DMS153 (cell line): ENCODE data around the gene PHF10.
"Not testable (repeated sequence)": the region's sequence is repeated elsewhere in the genome, so short reads cannot be mapped to it uniquely, and the experiment has no call there.

ENCODE experiments used
- DNase-seq: peaks from one replicate; lab custom pipeline; 2025; lab: John Stamatoyannopoulos, UW

The PHF10 gene

DNA sequence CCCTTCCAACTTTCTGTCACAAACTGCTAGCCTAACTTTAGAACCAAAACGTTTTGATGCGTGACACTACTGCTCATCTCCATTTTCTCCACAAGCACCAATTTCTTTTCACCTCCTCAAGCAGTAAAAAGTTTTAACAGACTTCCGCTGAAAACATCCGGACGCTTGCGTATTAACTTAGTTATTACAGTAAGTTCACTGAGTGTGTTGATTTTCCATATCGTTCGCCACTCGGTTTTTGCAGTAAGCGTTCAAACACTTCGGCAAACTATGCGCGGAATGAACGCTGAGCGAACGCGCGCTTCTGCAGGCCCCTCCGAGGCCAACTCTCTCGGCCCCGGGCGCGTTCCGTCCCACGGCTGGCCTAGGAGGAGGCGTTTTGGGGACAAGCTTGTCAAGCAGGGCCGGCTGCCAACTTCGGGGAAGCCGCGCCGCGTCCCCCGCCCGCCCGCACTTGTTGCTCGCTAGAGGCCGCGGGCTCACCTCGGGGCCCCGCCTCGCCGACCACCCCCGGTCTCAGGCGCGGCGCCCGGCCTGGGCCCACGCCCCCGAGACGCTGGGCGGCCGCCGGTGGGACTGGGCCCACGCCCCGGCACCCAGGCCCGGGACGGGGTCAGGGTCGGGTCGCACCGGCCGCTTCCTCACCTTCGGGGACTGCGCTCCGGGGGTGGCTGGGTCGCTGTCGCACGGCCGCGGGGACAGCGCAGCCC is 945 bp downstream of the PHF10 start:
- DNase-seq, result no peak

GRCh38 chr6:169722362-169723199 is 1.7 kb downstream of the PHF10 start:
- DNase-seq, result no peak

DNA sequence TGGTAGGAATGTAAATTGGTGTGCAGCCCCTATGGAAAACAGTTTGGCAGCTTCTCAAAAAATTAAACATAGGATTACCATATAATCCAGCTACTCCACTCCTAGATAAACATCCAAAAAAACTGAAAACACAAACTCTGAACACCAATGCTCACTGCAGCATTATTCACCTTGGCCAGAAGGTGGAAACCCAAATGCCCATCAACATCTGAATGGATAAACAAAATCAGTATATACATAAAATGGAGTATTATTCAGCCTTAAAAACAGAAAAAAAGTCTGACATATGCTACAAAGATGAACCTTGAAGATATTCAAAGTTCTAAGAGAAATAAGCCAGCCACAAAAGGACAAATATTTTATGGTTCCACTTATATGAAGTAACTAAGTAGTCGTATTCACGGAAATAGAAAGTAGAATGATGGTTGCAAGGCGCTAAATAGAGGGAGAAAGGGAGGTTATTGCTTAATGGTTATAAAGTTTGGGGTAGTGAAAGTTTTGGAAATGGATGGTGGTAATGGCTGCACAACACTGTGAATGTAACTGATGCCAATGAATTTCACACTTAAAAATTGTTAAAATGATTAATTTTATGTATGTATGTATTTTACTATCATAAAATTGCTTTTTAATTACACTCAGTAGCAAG is 4.0 kb downstream of the PHF10 start:
- DNase-seq, result no peak

DNA sequence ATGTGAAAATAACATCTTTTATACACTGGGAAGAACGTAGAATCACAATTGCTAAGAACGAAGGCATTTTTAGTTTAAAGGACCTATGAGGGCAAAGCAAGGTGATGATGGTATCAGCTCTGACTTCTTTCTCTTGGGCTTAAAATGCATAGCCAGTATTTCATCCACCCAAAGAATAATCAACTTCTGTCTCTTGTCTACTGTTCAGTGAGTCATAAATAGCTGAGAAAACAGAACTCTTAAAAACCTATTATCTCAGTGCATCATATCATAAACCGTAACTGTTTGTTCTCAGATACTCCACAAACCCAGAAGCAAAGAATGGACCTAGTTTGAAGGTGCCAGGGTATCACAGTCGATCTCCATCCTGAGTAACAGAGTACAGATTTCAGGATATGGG is 5.2 kb downstream of the PHF10 start:
- DNase-seq, result no peak

DNA sequence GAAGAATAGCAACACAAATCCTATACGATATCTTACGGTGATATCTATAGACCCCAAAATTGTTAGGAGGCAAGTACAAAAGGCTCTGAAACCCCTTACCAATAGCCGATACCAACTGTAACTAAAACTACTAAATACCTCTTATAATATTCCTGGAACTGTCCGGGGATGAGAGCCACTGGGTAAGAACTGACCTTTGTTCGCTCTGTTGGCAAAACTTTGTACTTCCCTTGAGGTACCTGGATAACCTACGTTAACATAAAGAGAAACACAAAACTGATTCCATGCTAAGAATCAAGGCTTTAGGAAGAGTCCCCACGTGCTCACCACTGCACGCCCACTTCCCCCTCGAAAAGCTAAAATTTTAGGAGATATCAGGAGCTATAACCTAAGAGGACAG is 9.7 kb downstream of the PHF10 start:
- no peak for DNase-seq

DNA sequence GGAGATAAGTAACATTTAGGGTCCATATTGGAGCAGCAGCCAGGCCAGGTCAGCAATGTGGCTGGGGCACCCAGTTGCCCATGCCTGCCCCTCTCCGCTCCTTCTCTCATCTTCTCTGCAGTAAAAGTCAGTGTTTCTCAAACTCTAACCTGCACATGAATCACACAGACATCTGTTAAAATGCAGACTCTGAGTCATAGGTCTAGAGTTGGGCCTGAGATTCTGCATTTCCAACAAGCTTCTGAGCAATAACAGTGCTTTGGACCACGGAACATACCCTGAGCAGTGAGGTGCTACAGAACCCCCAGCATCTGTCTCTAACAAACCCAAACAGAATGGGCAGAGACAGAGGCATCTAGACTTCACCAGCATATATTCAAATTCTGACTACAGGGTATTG is 10.1 kb downstream of the PHF10 start:
- DNase-seq, result no peak

DNA sequence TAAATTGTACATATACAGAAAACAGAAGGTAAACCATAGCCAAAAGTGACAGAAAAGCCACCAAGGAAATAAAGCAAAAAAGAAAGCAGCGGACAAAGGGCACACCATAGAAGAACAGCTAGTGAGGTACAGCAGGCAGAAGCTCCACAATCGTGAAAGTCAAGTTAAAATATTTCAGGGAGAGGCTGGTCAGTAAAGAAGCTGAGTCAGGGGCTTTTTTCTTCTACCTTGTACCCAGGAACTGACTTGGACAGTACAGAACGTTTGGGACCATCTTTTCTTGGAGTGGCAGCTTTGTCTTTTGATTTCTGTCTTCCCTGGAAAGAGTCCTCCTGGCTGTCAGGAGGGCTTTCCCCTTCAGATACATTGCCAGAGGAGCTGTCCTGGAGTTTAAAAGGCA is 14.3 kb downstream of the PHF10 start:
- no peak for DNase-seq

GRCh38 chr6:169709293-169709692 is 15.0 kb downstream of the PHF10 start:
- DNase-seq, result no peak

DNA sequence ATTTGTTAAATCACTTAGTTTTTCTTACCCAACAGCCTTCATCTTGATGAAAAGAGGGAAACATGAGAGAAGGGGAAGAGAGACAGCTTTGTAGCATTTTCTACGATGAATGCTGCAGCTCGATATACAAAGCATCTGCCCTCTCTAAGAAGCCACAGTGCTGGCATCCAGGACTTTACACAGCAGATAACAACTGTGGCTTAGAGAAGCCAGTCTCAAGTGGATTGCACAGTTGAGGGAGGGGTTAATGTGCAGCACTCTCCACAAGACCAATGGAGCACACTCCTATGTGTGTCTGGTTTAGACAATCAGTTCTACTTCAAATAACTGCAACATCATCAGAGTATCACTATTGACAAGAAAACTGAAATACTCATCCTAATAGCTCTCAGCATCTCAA is 16.5 kb downstream of the PHF10 start:
- DNase-seq, result no peak

DNA sequence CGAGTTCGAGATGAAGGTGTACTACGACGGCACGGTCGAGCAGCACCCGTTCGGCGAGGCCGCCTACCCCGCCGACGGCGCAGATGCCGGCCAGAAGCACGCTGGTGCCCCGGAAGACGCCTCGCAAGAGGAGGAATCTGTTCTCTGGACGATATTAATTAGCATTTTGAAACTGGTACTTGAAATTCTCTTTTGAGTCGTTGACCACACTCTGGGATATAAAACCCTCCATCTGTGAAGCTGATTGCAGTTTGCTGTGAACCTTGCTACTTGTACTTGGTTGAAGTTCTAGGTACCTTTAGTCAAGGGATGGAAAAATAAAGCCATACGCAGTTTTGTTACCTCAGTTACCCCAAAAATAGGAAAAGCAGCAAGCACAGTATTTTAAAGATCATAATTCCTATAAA is 21.5 kb downstream of the PHF10 start:
- no peak for DNase-seq

- DNase-seq, result peak; percentile 93
Measured at GRCh38 chr6:169701954-169702839, 22.1 kb downstream of the PHF10 start, which contains the start of the genes C6orf120 and WDR27. C6orf120 (plus strand) TSS chr6:169702126; CDS start chr6:169702460, 334 bp downstream. WDR27 (minus strand) TSS chr6:169702029; CDS start chr6:169689005, 13,024 bp downstream.

GRCh38 chr6:169701311-169701953 is 22.9 kb downstream of the PHF10 start:
- DNase-seq, result no peak

DNA sequence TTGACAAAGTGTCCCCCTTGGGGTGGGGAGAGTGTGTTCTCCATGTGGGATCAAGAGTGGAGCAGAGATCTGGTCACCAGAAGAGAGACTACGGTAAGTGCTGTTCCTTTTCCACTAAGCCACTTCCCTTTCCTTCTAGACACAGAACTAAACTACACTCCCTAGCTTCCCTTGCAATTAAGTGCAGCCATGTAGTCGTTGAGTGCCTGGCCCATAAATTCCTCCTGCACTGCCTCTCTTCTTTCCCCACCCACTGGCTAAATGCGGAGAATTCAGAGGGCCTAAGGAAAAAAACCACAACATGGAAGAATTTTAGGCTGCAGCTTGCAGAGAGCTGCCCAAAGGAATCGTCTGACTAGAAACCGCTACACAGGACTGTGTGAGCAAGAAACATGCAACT is 24.0 kb downstream of the PHF10 start:
- DNase-seq, result no peak

GRCh38 chr6:169697115-169697514 is 27.2 kb downstream of the PHF10 start:
- not testable (repeated sequence) for DNase-seq

DNA sequence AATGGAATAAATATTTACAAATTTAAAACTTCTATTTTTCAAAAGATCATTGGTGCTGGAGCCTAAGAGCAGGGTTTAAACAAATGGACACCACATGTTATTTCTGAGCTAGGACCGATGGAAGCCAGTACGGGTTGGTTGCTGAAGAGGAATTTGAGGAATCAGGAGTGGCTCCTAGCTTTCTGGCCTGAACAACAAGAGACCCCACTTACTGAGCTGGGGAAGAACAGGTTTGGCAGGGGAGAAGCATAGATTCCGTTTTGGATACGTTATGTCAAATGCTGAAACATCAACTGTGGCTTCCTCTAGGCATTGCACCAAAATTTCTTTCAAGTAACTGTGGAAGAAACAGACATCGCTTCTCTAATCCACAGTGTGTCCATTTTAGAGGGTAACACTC is 29.2 kb downstream of the PHF10 start:
- DNase-seq, result no peak

- no peak for DNase-seq
Measured at GRCh38 chr6:169692516-169692915, 31.8 kb downstream of the PHF10 start.

GRCh38 chr6:169691260-169691659 is 33.0 kb downstream of the PHF10 start:
- no peak for DNase-seq

DNA sequence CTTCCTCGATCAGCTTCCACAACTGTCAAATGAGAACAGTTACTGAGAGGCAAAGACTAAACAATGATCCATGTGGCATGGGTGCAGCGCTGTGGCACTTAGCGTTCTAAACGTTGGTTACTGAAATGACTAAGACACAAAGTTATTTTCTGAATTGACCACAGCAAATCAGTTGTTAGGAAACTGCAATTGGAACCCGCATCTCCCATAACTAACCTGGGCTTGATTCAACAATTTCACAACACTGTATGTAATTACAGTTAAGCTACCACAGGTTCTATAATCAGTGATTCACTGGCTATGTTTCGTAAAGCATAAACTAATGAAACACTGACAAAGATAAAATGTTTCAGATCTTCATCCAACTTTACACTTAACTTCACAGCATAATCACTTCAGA is 35.0 kb downstream of the PHF10 start:
- no peak for DNase-seq

DNA sequence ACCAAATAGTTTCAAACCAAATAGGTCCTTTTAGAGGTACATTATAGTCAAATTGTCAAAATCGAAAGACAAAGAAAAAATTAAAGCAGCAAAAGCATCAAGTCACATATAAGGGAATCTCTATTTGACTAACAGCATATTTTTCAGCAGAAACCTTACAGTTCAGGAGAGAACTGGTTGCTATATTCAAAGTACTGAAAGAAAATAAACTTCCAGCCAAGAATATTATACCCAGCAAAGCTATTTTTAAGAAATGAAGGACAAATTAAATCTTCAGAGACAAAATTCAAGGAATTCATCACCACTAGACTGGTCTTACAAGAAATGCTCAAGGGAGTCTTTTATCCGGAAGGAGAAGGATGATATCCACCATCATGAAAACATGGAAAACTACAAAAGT is 38.4 kb downstream of the PHF10 start:
- DNase-seq, result no peak

GRCh38 chr6:169684056-169684455 is 40.2 kb downstream of the PHF10 start:
- DNase-seq, result no peak

DNA sequence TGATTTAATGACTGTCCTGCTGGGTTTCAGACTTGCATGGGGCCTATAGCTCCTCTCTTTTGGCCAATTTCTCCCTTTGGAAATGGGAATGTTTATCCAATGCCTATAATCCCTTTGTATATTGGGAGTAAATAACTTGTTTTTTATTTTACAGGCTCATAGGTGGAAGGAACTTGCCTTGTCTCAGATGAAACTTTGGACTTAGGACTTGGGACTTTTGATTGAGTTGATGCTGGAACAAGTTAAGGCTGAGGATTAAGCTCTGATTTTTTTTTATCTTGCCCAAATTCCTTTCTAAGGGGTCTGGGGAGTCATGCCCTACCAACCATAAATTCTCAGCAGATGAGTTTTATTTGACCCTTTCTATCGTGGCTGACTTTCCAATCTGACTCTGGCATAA is 46.0 kb downstream of the PHF10 start:
- DNase-seq, result no peak
